CD14-positive monocyte (primary cell): ENCODE measurements around the gene PVR. TPM values are rescaled to one million over a fixed set of nuclear protein-coding genes. Genes with fewer than 3 reads are reported as not detected.

Experiments used
- DNase-seq, 3 donors: peaks; one replicate each; pipeline ENCODE4 v3.0.0-alpha.2; 2011 to 2022
- H2AFZ ChIP-seq: 2 replicates; pipeline ENCODE4 v1.6.0; 2012; ENCODE audit warnings: mild to moderate bottlenecking, low read depth, low read length, inconsistent platforms; ENCODE audit not compliant: insufficient read depth, poor library complexity, severe bottlenecking
- H3K27ac ChIP-seq, 2 donors: 1 replicate in 1 of 2; 2 replicates in 1 of 2; pipeline ENCODE4 v1.5.1; 2012 to 2013; ENCODE audit warnings: low read length in 2 of 2, control low read depth in 1 of 2, inconsistent platforms in 1 of 2, low read depth in 1 of 2, mild to moderate bottlenecking in 1 of 2
- H3K27me3 ChIP-seq, 2 donors: one replicate each; pipeline versions ENCODE4 v1.6.0 to v1.6.1; 2011 to 2013; ENCODE audit warnings: low read length in 2 of 2; ENCODE audit not compliant: control insufficient read depth in 2 of 2, insufficient read depth in 2 of 2
- H3K36me3 ChIP-seq, 2 donors: replicated peaks in 1 of 2; 1 replicate in 1 of 2; 2 replicates in 1 of 2; pipeline versions ENCODE4 v1.5.1 to v1.6.1; 2012 to 2013; ENCODE audit warnings: low read length in 2 of 2, control low read depth in 1 of 2, inconsistent platforms in 1 of 2, mild to moderate bottlenecking in 1 of 2; ENCODE audit not compliant: insufficient read depth in 2 of 2, control insufficient read depth in 1 of 2
- H3K4me1 ChIP-seq, 2 donors: 1 replicate in 1 of 2; 2 replicates in 1 of 2; pipeline versions ENCODE4 v1.5.1 to v1.6.1; 2012 to 2013; ENCODE audit warnings: low read length in 2 of 2, control low read depth in 1 of 2, inconsistent platforms in 1 of 2, mild to moderate bottlenecking in 1 of 2, moderate library complexity in 1 of 2; ENCODE audit not compliant: insufficient read depth in 2 of 2, control insufficient read depth in 1 of 2
- H3K4me2 ChIP-seq: replicated peaks from 2 replicates; pipeline ENCODE3; 2012; ENCODE audit warnings: low read length, moderate library complexity, mild to moderate bottlenecking; ENCODE audit not compliant: poor library complexity, severe bottlenecking; ENCODE audit errors: extremely low read depth
- H3K4me3 ChIP-seq, 3 experiments: fragments of 200-600 bp in 1 of 3; sonication (generic) in 1 of 3; replicated peaks in 1 of 3; 1 replicate in 2 of 3; 2 replicates in 1 of 3; pipeline ENCODE4 v1.5.1; 2011 to 2013; ENCODE audit warnings: low read length in 3 of 3, mild to moderate bottlenecking in 3 of 3, control low read depth in 2 of 3, low read depth in 2 of 3, inconsistent platforms in 1 of 3, moderate library complexity in 1 of 3
- H3K79me2 ChIP-seq: 2 replicates; pipeline ENCODE4 v1.6.0; 2012; ENCODE audit warnings: mild to moderate bottlenecking, control low read depth, inconsistent platforms, low read length, moderate library complexity; ENCODE audit not compliant: insufficient read depth
- H3K9ac ChIP-seq: 2 replicates; pipeline ENCODE4 v1.6.0; 2017; ENCODE audit warnings: low read length, mild to moderate bottlenecking; ENCODE audit not compliant: insufficient read depth, poor library complexity, severe bottlenecking
- H3K9me3 ChIP-seq, 2 donors: replicated peaks in 1 of 2; 1 replicate in 1 of 2; 2 replicates in 1 of 2; pipeline versions ENCODE4 v1.5.1 to v1.6.1; 2012 to 2013; ENCODE audit warnings: low read length in 2 of 2, control low read depth in 1 of 2; ENCODE audit not compliant: control insufficient read depth in 1 of 2, insufficient read depth in 1 of 2
- H4K20me1 ChIP-seq: 2 replicates; pipeline ENCODE4 v1.6.0; 2012; ENCODE audit warnings: mild to moderate bottlenecking, low read length, control low read depth, moderate library complexity; ENCODE audit not compliant: insufficient read depth
- H3K27ac Mint-ChIP-seq, 7 donors: one replicate each; pipeline ENCODE4 v1.8.0; 2020; ENCODE audit warnings: mild to moderate bottlenecking in 7 of 7, mixed read lengths in 7 of 7, moderate library complexity in 6 of 7, inconsistent platforms in 2 of 7
- H3K27me3 Mint-ChIP-seq, 3 donors: one replicate each; pipeline ENCODE4 v1.8.0; 2021 to 2022; ENCODE audit warnings: low read depth in 3 of 3, mild to moderate bottlenecking in 3 of 3, mixed read lengths in 3 of 3, moderate library complexity in 3 of 3, inconsistent platforms in 1 of 3
- H3K36me3 Mint-ChIP-seq, 2 donors: one replicate each; pipeline ENCODE4 v1.8.0; 2020; ENCODE audit warnings: mixed read lengths in 2 of 2, inconsistent platforms in 1 of 2, mild to moderate bottlenecking in 1 of 2
- H3K4me1 Mint-ChIP-seq: one replicate; pipeline ENCODE4 v1.8.0; 2020; ENCODE audit warnings: mild to moderate bottlenecking, mixed read lengths
- H3K4me3 Mint-ChIP-seq, 2 donors: one replicate each; pipeline ENCODE4 v1.8.0; 2020; ENCODE audit warnings: mild to moderate bottlenecking in 2 of 2, mixed read lengths in 2 of 2, moderate library complexity in 1 of 2
- H3K9me3 Mint-ChIP-seq, 7 donors: one replicate each; pipeline ENCODE4 v1.8.0; 2020 to 2022; ENCODE audit warnings: mixed read lengths in 7 of 7, mild to moderate bottlenecking in 6 of 7, moderate library complexity in 6 of 7, inconsistent platforms in 2 of 7
- whole genome bisulfite sequencing: methylation state at CpG from one replicate; pipeline ENCODE4 v1.1.5; 2013; ENCODE audit warnings: missing lambda C conversion rate; ENCODE audit not compliant: insufficient coverage; 5-methylcytosine and 5-hydroxymethylcytosine counted together
- intact Hi-C, 2 donors: fragments of 100-400 bp; cut with micrococcal nuclease; formaldehyde crosslinking; loops; one replicate each; pipeline versions ENCODE4 v1.15.0 to v1.15.1; 2023
- polyA plus RNA-seq, 3 donors: library from polyadenylated mRNA; depleted of rRNA in 1 of 3; unstranded in 2 of 3; stranded (reverse) in 1 of 3; fragments of 300-500 nt in 2 of 3; fragments of >200 nt in 1 of 3; fragmentation: Illumina TruSeq in 2 of 3; gene quantifications; 1 replicate in 2 of 3; 2 replicates in 1 of 3; pipeline ENCODE4 v1.2.3, GENCODE V29; 2012 to 2021
- TF ChIP-seq, protein P1 (sequence below): fragments of 200-600 bp; IDR thresholded peaks from one replicate; pipeline ENCODE4 v1.8.0; 2022; ENCODE audit warnings: antibody characterized with exemption, mild to moderate bottlenecking

Gene PVR
- polyA plus RNA-seq, 3 donors: 10.1 to 20.2 (median 12.9) TPM

- Mint-ChIP-seq H3K27ac (peak within 1 kb of the TSS in 2 of 7 donors; percentile 20 to 29), H3K4me3 (peak within 1 kb of the TSS in 1 of 2 donors; percentile 22), H3K4me1 (peaks cover 4% of the 10 kb centered on the region), H3K27me3 (peaks cover 14 to 15% (median 15%) of the 10 kb centered on the region in 3 donors), H3K9me3 (no peaks in the 10 kb centered on the region), H3K36me3 (peaks cover 0 to 2% of the 10 kb centered on the region in 2 donors)
- Histone ChIP-seq H3K9ac (no peak within 1 kb of the TSS), H3K27ac (no peak within 1 kb of the TSS), H4K20me1 (no peaks in the 10 kb centered on the region), H3K9me3 (no peaks in the 10 kb centered on the region), H3K4me2 (no peak within 1 kb of the TSS), H3K27me3 (peaks cover 0 to 10% of the 10 kb centered on the region in 2 donors), H3K4me3 (no peak within 1 kb of the TSS), H3K4me1 (peaks cover 0 to 5% of the 10 kb centered on the region in 2 donors), H3K79me2 (no peaks in the 10 kb centered on the region), H2AFZ (no peak within 1 kb of the TSS), H3K36me3 (no peaks in the 10 kb centered on the region)
- TF ChIP-seq, protein P1, sequence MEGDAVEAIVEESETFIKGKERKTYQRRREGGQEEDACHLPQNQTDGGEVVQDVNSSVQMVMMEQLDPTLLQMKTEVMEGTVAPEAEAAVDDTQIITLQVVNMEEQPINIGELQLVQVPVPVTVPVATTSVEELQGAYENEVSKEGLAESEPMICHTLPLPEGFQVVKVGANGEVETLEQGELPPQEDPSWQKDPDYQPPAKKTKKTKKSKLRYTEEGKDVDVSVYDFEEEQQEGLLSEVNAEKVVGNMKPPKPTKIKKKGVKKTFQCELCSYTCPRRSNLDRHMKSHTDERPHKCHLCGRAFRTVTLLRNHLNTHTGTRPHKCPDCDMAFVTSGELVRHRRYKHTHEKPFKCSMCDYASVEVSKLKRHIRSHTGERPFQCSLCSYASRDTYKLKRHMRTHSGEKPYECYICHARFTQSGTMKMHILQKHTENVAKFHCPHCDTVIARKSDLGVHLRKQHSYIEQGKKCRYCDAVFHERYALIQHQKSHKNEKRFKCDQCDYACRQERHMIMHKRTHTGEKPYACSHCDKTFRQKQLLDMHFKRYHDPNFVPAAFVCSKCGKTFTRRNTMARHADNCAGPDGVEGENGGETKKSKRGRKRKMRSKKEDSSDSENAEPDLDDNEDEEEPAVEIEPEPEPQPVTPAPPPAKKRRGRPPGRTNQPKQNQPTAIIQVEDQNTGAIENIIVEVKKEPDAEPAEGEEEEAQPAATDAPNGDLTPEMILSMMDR: no peak
- no peak for DNase-seq
- intact Hi-C loops: no loop called here
- WGBS: 90% methylated on average over 7 of the region's 13 CpGs
Observed at GRCh38 chr19:44698492-44699201, 54.9 kb downstream of the PVR start, which contains the start of gene CEACAM16. Gene CEACAM16 (plus strand): TSS chr19:44699151. CDS start chr19:44701457, 2,306 bp downstream.

DNA sequence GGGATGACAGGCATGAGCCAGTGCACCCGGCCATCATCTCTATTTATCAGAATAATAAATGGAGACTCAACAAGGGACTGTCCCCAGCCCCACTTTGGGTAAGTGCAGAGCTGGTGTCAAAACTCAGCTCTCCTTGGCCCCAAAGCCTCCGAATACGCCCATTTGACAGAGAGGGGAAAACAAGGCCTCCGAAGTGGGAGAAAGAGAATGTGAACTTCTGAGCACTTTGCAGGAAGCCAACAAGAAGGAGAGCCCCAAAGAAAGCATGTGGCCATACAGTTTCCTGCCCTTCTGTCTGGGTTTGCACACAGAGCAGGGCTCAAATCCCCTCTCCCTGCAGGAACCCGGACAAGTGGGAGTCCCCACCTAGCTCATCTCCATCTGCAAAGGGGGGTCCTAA, 56.8 kb downstream of the PVR start:
- TF ChIP-seq, protein P1: no peak
- Histone ChIP-seq H3K27ac (no peak overlapping the region), H3K36me3 (no peaks in the 10 kb centered on the region), H3K4me1 (no peaks in the 10 kb centered on the region), H3K9ac (no peak overlapping the region), H2AFZ (no peak overlapping the region), H3K4me3 (no peak overlapping the region), H3K79me2 (no peaks in the 10 kb centered on the region), H3K27me3 (peaks cover 0 to 10% of the 10 kb centered on the region in 2 donors), H3K4me2 (no peak overlapping the region), H4K20me1 (no peaks in the 10 kb centered on the region), H3K9me3 (no peaks in the 10 kb centered on the region)
- no peak for DNase-seq
- intact Hi-C loops: loop anchor here in 1 of 2 donors (5.0 kb wide), 1 partner anchor 77 kb away; the partner anchor contains the start of gene CBLC
- peaks cover 11 to 14% (median 13%) of the 10 kb centered on the region in 3 donors for H3K27me3 Mint-ChIP-seq
- H3K27ac Mint-ChIP-seq: no peak overlapping the region
- H3K9me3 Mint-ChIP-seq: no peaks in the 10 kb centered on the region
- H3K4me1 Mint-ChIP-seq: no peaks in the 10 kb centered on the region
- H3K36me3 Mint-ChIP-seq: no peaks in the 10 kb centered on the region
- 100% methylated on average over 3 of the region's 5 CpGs for WGBS
- no peak overlapping the region for H3K4me3 Mint-ChIP-seq
